GM04503 (cell line): ENCODE data around the gene SNRNP200.
A peak's percentile ranks its signal among the peaks of the same experiment; 100 is the strongest.

Experiments used
- DNase-seq: peaks from one replicate; pipeline ENCODE4 v3.0.0-alpha.2; 2012; ENCODE audit warnings: low read depth

SNRNP200 gene

GRCh38 chr2:96305091-96305978 is at the start of gene SNRNP200:
SNRNP200 (minus strand) TSS chr2:96305546; CDS start chr2:96305437, 109 bp downstream.
- DNase-seq = peak; percentile 36

DNA sequence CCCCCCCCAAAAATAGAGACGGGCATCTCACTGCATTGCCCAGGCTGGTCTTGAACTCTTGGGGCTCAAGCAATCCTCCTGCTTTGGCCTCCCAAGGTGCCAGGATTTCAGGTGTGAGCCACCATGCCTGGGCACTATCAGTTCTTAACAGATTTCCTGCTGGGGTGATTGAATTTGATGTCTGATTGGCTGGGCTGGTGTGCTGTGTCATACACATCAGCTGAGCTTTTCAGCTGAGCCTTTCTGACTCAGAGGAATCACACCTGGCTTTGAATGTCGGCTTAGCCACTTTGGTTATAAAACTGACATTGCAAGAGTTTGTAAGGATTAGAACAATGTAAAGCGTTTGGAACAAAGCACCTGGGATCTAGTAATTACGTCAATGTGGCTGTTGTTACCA is 49.1 kb upstream of the SNRNP200 start:
- DNase-seq = no peak

- peak; percentile 78 for DNase-seq
These were observed 48.3 kb upstream of the SNRNP200 start for GRCh38 chr2:96353606-96354101.

DNA sequence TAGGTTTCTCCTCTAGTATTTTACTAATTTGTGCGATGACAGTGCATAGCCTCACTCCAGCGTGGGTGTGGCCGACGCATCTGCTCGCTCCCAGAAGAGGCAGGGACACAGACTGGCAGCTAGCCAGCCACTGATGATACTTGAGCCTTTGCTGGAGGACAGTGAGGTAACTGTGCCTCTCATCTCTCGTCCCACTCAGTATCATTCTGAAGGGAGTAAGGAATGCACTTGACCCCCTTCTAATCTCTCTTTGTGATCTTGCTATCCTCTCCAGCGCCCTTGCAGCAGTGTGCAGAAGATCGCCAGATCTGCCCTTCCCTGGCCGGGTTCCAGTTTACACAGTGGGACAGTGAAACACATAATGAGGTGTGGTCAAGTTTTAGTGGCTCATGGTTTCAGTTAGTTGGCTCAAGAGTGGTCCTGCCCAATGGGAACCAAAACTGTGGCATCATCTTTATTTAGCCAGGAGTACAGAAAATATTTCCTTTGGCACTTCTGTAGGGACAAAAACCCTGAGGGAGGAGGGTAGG is 47.8 kb upstream of the SNRNP200 start:
- no peak for DNase-seq

- no peak for DNase-seq
These were observed 42.0 kb upstream of the SNRNP200 start for GRCh38 chr2:96347395-96347794.

DNA sequence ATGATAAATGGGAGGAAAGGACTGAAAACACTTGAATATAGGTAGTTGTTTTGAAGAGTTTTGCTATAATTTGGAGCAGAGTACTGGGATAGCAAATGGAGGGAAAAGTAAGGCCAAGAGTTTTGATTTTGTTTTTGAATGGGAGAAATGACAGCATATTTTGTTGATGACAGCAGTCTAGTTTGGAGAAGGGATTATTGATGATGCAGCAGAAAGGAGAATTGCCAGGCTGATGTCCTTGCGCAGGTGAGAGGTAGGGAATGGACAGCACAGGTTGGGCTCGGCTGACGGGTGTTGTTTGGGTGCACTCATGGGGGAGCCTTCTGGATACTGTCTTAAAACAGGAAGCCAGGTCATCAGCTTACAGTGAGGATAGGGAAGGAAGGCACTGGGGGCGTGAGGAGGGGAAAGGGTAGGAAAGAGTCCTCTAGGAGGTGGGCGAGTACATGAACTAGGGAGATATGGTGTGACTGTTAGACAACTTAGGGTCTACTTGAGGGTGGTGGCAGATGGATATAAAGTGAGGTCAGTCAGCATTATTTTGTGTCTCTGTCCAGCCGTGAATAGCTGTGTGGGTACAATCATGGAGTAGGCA is 40.6 kb upstream of the SNRNP200 start:
- DNase-seq = no peak

GRCh38 chr2:96345438-96345837 is 40.1 kb upstream of the SNRNP200 start:
- no peak for DNase-seq

DNA sequence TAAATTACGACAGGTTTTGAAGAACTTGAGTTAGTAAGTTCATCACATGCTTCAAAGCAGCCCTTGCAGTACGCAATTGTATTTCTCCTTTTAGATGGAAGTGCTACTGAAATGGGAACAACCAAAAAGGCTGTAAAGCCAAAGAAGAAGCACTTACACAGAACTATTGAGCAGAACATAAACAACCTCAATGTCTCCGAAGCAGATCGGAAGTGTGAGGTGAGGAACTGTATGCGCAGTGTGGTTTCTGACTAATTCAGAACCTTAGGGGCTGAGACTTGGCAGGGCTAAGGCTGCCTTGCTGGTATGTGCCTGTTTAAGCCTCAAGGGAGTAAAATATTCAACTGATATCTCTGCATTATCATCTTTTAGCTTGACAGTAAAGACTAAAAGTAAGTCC is 38.7 kb upstream of the SNRNP200 start:
- DNase-seq = no peak

GRCh38 chr2:96342085-96342484 is 36.7 kb upstream of the SNRNP200 start:
- DNase-seq = no peak

DNA sequence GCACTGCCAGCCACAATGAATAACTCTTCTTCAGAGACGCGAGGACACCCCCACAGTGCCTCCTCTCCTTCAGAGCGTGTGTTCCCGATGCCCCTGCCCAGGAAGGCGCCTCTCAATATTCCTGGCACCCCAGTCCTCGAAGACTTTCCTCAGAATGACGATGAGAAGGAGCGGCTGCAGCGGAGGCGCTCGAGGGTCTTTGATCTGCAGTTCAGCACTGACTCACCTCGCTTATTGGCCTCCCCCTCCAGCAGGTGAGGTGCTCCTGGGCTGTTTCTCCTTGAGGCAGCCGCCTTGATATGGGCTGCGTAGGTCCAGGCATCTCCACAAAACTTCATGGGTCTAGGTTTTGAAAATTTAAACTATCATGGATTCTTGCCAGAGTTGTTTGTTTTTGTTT is 36.3 kb upstream of the SNRNP200 start:
- DNase-seq = no peak

DNA sequence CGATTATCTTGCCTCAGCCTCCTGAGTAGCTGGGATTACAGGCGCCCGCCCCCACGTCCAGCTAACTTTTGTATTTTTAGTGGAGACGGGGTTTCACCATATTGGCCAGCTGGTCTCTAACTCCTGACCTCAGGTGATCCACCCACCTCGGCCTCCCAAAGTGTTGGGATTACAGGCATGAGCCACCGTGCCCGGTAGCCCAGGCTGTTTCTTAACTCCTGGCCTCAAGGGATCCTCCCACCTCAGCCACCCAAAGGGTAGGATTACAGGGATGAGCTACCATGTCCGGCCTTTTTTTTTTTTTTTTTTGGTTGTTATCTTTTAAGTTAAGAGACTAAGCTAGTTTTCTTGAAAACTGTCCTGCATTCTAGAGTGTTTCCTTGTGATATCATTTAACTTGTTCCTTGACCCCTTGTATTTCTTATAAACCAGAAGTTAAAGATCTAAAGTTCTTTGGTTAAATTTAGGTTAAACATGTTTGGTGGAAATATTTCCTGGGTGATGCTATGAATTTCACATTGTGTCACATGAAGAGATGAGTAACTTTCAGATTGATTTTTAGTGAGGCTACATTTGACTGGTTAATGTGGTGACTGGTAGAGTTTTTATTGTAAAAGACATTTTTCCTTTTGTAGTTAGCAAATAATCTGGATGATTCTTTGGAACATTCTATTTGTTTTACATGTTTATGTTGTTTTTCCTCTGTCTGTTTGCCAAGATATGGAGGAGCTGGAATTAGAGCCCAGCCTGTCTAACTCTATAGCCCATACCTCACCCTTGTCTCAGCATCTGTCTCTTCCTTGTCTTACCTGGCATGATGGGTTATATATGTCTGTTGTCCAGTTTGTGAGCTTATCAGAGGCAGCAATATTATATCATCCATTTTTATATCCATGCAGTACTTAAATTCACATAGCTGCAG is 35.4 kb upstream of the SNRNP200 start:
- no peak for DNase-seq

DNA sequence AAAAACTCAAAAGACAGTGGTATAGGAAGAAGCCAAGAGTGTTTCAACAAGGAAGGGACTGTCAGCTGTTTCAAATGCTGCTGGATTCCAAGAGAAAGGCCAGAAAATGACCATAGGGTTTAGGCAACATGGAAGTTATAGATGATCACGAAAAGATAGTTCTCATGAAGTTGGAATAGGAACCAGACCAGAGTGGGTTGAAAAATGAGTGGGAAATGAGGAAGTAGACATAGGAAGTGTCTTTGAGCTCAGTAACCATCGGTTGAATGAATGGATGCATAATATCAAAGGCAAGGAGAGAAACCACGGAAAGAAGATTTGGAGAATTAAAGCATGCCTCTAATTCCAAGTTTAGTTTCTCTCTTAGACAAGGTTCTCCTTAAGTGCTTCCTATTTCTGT is 31.5 kb upstream of the SNRNP200 start:
- no peak for DNase-seq

DNA sequence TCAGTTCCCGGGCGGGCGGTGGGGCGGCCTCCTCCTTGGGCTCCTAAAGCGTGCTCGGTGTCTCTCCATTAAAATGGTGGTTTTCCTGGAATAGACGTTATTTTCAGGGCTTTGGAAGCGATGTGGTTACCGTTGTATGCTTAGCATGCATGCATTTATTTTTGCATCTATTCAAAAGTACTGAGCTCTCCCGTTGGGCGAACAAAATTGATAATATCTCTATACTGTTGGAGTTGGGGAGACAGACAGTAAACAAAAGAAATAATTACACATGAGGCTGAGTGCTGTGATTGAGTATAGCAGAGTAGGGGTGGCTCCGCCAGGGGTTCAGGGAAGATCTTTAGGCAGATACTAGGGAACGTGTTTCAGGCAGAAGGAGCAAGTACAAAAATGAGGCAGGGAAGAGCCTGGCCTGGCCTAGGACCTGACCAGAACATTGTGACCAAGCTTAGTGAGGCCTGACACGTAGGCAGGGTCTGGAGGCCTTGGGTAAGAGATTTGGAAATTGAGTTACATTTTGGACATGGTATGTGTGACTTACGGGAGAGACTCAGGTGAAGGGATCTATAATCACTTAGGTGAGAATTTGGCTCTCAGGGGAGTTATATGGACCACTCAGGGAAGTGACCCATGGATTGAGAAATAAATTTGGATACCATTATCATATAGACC is 30.9 kb upstream of the SNRNP200 start:
- no peak for DNase-seq

DNA sequence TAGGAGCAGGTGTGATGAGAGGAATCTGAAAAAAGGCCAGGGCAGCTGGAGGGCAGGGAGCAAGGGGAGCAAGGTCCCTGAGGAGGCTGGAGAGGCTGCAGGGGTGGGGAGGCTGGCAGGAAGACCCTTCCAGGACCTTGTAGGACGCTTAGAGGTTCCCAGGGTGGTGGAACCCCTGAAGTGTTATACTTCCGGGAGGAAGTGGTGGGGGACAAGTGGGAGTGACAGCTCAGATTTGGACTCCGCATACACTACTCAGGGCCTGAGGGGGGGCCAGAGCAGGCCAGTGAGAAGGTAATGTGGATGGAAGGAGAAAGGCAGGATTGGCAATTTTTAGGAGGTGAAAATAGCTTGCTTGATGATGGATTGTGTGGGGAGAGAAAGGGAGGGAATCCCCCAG is 28.4 kb upstream of the SNRNP200 start:
- DNase-seq = no peak

- DNase-seq = no peak
These were observed 25.1 kb upstream of the SNRNP200 start for GRCh38 chr2:96330407-96330806.

DNA sequence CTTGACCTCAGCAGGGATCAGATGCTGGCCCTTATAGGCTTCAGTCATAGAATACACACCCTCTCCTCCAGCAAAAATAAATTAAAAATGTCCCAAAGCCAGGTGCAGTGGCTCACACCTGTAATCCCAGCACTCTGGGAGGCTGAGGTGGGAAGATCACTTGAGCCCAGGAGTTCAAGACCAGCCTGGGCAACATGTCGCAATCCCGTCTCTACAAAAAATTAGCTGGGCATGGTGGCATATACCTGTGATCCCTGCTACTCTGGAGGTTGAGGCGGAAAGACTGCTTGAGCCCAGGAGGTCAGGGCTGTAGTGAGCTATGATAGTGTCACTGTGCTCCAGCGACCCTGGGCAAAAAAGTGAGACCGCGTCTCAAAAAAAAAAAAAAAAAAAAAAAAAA is 24.5 kb upstream of the SNRNP200 start:
- no peak for DNase-seq

- DNase-seq = peak; percentile 65
These were observed 24.1 kb upstream of the SNRNP200 start for GRCh38 chr2:96329456-96329855.

- no peak for DNase-seq
These were observed 21.9 kb upstream of the SNRNP200 start for GRCh38 chr2:96326990-96327820.

GRCh38 chr2:96326564-96326963 is 21.2 kb upstream of the SNRNP200 start:
- DNase-seq = no peak

- DNase-seq = no peak
These were observed 20.5 kb upstream of the SNRNP200 start for GRCh38 chr2:96325884-96326255.
